Activated CD8-positive, alpha-beta memory T cell treated with anti-CD3 and anti-CD28 coated beads for 4 hours (primary cell): ENCODE measurements around the gene TBC1D5.
"Not testable (repeated sequence)": the region's sequence is repeated elsewhere in the genome, so short reads cannot be mapped to it uniquely, and the experiment has no call there.

Experiments
- DNase-seq, 2 donors: peaks; one replicate each; pipeline ENCODE4 v3.0.0-alpha.2; 2020; ENCODE audit warnings: low read depth in 2 of 2

The TBC1D5 gene

DNA sequence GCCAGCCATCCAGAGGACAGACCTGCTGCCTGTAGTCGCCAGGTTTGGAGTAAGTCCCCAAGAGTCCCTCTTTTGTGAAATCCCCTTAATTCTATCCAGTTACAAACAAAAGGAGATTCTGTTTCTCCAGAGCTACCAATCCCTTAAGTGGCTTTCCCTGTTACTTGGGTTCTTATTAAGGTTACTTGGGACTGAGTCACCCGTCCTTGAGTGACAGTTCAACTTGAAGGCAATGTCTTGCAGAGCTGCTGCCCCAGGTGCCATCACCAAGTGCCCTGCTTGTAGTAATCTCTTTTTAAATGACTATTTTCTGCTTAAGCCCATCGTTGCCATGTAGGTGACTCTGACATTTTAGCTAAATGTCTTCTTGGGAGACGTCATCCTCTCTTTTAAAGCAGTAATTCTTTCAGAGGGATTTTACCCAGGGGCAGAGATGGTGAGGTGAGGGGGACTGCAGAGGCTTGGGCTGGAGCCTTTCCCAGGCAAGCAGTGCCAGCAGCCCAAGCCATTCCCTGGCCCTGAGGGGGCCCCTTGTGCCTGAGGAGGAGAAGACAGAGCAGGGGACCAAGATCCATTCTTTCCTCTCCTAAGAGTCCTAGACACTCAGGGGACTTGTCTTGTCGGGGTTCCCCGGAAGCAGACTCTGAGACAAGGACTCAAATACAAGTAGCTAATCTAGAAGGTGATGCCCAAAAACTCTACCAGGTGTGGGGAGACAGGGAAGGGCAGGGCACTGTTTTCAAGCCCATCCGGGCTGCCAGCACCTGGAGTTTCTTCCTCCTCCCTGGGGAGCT is 604.0 kb downstream of the TBC1D5 start:
- DNase-seq, result no peak

DNA sequence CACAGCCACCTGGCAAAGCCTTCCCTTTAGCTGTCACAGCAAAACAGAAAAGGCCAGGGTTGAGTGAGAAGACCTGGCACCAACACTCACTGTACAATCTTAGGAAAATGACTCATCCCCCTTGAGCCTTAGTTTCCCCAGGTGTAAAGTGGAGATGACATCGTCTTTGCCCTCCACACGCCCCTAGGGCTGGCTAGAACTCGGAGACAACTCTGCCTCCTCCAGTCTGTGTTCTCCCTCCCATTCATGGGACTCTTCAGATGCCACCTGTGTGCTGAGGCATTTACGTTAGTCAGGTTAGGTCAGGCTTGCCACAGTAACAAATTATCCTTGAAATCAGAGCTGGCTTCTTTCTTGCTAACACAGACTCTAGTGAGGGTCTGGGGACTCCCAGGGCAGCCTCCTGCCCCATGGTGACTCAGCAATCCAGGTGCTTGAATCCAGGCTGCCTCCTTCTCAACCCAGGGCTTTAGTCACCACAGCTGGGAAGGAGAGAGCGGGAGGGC is 605.1 kb downstream of the TBC1D5 start:
- no peak for DNase-seq

DNA sequence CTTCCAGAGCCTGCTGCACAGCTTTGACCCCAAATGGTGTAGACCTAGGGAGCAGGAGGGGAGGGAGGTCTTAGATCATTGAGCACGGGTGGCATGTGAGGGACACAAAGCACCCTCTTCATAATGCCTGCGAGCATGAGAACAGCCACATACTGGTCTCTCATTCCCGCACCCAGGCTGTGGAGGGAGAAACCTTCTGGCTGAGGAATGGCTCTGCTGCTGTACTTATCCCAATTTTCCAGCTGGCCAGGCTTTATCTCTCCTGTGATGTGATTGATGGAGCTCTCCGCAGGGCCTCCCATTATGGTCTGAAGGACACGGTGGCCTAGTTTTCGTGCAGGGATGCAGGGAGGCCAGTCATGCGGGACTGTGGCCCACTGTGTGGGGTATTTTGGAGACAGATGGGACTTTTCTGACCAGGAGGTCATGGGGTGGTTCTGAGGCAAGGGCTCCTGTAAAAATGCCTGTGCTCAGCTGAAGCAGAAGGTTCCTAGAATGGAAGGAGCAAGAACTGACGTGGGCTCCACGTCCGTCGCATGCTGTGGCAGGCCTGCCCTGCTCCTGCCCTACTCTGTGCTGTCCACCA is 606.2 kb downstream of the TBC1D5 start:
- DNase-seq, result no peak

DNA sequence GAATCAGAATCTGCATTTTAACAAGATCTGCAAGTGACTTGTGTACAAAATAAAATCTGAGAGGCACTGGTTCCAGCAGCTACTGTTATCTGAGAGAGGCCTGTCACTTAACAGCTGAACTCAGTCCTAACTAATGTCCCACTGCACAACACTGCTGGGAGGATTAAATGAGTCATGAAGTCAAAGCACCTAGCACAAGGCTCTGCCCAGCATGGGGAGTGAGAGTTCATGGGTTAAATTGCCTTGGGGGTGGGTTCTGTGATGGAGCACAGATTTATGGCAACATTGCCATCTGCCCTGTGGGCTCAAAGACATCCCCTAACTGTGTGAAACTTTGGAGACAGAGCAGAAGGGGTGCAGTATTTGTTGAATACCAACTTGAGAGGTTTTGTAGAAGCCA is 606.7 kb downstream of the TBC1D5 start:
- DNase-seq, result no peak

DNA sequence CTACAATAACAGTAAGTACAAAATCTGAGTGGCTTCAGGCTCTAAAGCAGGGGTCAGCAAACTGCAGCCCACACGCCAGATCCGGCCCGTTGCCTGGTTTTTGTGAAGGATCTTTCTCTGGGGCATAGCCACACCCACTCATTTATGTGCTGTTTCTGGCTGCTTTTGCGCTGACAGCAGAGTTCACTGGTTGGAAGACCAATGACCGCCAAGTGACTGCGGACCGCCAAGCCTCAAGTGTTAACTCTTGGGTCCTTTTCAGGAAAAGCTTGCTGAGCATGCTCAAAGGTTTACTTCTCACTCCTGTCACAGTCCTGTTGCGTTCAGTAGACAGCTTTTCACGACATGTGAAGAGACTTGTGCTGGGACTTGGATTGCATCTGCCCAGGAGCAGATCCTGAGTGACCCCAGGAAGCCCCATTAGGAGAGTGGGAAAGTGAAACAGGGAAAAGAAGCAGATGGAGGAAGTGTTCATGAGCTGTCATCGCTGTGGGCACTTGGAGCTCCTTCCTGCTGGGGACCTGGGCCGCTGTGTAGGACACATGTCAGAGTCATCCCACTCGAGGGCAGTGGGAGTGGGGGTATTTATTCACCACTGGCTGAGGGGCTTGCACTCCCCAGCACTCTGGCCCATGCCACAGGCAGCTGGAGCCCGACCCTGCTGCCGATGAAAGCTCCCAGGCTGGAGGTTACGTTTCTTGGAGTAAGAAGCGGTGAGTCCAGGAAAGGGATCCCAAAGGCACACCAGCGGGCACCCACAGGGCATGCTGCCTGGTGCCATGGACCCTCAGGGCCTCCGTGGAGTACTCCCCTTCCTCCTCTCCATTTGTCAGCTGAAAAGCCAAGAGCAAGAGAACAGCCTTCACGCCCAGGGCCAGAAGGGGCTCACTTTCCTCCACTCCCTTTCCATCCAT is 608.5 kb downstream of the TBC1D5 start:
- DNase-seq, result no peak

DNA sequence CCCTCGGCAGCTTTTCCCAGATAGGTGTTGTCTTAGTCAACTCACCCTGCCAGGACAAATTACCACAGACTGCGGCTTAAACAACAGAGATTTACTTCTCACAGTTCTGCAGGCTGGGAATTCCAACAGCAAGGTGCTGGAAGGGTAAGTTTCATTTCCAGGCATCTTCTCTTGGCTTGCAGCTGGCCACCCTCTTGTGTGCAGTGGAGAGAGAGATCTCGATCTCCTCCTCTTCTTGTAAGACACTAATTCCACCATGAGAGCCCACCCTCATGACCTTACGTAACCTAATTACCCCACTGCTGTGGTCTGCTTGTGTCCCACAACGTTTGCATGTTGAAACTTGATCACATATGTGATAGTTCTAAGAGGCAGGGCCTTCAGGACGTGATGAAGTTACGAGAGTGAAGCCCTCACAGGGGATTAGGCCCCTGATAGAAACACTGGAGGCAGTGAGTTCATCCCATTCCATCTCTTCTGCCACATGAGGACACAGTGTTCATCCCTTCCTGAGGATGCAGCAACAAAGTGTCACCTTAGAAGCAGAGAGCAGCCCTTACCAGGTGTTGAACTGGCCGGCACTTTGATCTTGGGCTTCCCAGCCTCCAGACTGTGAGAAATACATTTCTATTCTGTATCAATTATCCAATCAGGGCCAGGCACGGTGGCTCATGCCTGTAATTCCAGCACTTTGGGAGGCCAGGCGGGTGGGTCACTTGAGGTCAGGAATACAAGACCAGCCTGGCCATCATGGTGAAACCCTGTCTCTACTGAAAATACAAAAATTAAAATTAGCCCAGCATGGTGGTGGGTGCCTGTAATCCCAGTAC is 609.9 kb downstream of the TBC1D5 start:
- no peak for DNase-seq

DNA sequence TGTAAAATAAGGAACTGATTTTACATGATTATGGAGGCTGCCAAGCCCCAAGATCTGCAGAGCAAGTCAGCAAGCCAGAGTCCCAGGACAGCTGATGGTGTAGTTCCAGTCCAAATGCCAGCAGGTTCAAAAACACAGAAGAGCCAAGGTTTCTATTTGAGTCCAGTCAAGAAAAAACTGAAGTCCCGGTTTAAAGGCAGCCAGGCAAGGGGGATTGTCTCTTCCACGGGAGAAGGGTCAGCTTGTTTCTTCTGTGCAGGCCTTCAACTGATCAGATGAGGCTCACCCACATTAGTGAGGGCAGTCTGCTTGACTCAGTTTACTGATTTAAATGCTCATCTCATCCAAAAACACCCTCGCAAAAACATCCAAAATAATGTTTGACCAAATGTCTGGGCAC is 611.5 kb downstream of the TBC1D5 start:
- no peak for DNase-seq

DNA sequence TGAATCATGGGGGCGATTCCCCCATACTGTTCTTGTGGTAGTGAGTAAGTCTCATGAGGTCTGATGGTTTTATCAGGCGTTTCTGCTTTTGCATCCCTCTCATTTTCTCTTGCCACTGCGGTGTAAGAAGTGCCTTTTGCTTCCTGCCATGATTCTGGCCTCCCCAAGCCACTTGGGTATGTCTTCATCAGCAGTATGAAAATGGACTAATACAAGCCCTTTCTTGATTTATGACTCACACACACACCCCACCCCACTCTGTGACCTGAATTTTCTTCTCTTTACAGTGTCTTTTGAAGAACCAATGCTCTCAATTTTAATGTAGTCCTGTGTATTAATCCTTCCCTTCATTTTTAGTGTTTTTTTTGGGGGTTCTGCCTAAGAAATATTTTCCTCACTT is 612.9 kb downstream of the TBC1D5 start:
- DNase-seq, result no peak

DNA sequence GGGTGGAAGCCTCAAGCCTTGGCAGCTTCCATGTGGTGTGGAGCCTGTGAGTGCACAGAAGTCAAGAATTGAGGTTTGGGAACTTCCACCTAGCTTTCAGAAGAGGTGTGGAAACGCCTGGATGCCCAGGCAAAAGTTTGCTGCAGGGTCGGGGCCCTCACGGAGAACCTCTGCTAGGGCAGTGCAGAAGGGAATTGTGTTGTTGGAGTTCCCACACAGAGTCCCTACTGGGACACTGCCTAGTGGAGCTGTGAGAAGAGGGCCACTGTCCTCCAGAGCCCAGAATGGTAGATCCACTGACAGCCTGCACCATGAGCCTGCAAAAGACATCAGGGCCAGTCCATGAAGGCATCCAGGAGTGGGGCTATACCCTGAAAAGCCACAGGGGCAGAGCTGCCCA is 613.8 kb downstream of the TBC1D5 start:
- DNase-seq, result not testable (repeated sequence)

DNA sequence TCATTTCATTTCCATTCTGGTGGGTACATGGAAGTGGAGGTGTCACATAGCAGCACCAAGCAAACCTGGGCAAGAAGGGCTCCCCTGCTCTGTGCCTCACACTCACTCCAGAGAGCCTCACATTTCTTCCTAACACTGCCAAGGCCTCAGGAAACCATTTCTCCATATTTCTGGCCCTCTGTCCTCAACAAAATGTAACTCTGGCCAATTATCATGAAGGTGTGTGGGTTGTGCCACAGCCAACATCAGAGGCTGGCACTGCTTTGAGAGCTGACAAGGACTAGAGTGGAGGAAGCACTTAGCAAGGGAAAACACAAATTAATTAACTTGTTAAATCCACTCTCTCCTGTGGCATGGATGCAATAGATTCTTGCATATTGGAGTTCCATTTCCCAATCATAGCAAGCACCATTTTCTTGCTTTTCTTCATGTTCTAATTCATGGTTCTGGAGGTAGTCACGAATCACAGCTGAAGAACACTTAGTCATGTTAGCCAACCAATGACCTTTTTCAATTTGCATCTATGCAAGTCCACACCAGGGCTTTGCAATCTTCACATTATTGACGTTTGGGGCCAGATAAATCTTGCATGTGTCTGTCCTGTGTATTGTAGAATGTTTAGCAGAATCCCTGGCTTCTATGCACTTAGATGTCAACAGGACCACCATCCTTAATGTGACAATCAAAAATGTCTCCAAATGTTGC is 616.5 kb downstream of the TBC1D5 start:
- no peak for DNase-seq

DNA sequence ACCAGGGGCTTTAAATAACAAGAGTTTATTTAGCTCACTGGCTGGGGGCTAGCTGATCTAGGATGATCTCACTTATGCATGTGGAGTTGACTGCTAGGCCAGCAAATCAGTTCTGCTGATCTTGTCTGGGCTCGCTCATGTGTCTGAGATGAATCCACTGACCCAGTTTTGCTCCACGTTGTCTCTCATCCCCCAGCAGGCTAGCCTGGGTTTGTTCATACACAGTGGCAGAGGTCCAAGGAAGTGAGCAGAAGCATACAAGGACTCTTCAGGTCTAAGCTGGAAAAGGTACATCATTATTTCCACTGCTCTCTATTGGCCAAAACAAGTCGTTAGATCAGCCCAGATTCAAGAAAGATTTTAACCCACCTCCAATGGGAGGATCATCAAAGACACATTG is 619.7 kb downstream of the TBC1D5 start:
- no peak for DNase-seq

DNA sequence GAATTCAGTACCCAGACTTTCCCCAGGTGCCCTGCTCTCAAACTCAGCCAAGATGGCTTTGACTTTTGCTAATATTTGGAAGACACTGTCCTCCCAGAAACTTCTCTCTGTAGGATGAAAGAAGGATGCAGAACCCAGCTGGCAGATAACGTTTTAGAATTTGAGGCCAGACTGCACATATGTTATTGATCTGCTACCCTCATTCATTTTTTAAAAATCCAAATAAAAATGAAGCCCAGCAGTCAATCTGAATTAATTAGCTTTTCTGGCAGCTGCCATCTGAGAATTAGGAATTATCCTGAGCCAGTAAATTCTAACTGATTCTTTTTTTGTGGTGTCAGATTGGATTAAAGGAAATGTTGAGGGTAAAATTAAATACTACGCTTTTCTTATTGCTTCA is 621.1 kb downstream of the TBC1D5 start:
- no peak for DNase-seq

DNA sequence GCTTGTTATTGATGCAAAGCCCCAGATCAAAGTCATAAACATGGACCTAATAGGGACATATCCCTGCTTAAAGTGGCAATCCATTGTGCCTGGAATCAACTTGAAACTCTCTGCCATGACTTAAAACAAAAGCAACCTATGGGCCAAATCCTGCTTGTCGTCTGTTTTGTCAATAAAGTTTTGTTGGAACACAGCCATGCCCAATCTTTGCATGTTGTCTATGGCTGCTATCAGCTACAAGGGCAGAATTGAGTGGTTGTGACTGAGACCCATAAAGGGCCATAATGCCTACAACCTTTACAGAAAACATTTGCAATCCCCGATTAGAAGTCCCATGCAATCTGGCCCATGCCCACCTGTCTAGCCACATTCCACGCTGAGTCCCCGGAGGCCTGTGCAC is 622.3 kb downstream of the TBC1D5 start:
- DNase-seq, result no peak

DNA sequence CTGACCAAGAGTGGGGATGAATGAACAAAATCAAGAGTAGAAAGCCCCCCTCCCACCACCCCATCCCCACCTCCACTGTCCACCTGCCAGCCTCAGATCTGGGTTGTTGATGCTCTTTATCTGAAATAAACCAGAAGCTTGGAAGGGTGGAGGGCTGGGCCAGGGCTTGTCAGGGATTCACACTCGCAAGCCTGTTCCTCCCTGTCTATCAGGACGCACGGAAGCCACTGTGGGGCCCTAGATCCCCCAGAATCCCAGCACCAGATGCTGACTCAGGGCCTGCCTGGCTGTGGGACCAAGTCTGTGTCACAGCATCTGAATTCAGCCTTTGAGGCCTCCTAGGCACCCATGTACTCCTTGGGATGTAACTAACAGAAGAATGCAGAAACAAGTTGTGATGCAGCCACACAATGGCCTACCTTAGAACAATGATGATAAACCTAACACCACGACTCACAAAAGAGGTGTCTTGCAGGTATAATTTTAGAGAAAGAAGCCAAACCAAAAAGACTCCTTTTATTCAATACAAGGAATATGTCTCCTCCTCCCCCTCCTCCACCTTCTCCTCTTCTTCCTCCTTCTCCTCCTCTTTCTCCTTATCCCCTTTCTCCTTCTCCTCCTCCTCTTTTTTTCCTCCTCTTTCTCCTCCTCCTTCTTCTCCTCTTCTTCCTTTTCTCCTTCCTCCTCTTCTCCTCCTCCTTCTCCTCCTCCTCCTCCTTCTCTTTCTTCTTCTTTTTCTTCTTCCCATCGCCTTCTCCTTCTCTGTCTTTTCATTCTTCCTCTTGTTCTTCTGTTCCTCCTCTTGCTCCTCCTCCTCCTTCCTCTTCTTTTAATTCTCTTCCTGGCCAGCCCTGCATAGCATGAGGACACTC is 623.0 kb downstream of the TBC1D5 start:
- no peak for DNase-seq

DNA sequence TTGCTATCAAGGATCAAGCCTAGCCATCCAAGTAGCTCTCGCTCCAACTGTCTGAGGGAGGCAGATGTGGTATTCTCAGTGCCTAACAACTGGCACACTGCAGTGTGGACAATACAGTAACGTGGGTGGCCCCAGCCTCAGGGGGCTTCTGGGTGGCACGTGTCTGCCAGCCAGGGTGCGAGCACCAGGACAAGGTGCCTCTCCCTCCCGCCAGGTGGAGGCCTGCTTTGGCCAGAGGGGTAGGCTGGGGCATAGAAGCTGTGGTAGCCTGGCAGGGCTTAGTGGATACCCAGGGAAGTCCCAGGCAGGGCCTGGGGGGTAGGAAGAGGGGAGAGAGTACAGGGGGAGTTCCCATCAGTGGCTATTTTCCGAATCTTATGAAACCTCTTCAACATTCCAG is 623.7 kb downstream of the TBC1D5 start:
- DNase-seq, result no peak

DNA sequence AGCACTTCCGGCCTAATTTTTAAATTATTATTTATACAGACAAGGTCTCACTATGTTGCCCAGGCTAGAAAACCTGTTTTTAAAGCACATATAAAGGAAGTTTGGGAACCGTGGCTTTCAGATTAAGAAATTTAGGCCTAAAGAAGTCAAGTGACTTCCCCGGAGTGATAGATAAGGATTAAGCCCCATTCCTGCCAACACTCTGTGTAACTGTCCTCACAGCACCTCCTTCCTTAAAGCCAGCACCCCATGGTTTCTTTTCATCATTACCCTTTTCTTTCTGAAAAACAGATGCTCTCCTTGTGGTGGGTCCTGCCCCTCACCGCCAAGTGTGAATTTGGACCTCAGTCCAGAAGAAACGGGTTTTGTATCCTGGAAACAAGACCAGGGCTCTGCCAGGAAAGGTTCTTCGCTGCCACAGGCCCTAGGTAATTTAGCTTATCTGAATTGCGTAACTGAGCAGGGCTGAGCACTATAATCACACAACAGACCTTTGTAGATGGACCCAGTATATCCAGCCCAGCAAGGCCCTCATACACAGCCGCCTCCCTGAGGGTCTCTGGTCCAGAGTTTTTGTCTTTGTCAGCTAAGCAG is 626.3 kb downstream of the TBC1D5 start:
- no peak for DNase-seq

DNA sequence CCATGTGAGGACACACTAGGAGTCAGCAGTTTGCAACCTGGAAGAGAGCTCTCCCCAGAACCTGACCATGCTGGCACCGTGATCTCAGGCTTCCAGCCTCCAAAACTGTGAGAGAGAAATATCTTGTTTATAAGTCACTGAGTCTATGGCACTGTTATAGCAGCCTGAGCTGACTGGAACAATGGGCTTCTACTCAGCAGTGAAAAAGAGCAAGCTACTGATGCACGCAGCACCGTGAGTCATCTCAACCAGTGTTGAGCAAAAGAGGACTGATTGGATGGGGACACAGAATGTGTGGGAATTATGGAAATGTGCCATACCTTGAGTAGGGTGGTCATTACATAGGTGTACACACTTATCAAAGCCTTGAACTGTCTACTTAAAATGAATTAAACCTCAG is 627.2 kb downstream of the TBC1D5 start:
- DNase-seq, result no peak

DNA sequence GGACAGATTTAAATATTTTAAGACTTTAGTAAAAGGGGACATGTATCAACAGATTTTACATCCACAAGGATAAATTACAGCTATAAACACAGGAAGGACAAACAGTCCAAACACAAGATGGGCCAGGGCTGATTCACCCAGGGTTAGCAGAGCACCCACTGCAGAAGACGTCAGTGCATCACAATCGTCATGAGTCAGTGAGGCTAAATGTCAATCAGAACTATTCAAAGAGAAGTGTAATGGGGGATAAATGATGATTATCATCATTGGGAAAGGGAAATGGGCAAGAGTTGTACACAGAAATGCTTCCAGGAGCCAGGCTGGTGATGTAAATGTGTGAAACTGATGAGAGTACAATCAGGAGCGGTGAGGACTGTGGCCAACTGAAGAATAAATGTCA is 630.8 kb downstream of the TBC1D5 start:
- no peak for DNase-seq

DNA sequence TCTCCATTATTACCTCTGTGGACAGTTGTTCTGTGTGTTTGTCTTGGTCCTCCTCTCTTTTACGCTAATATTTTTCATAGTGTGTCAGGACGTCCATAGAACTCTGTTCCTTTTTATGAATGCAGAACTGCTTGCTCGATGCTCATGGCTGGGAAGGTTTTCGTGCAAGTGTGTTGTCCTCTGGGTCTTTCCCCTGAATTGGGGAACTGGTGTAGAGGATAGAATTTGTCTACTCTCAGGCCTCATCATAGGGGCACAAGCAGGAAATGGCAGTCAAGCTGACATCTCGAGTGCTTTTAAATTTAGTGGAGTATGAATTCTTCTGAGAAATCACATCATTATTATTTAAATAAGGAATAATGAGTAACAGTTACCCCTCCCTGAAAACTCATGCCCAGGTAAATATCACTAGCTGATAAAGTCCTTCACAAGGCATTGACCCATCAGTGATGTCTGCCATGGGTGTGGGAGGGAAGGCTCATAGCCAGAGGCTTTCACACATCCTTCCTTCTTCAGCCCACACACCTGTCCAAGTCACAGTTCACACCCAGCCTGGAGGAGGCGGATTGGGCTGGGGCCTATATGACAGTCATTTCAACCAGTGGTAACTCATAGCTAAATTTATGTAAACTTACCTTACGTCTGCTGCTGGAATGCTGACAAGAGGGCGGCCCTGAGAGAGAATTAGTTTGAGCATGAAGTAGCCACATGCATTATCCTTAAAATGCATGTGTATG is 631.6 kb downstream of the TBC1D5 start:
- DNase-seq, result no peak
